Ovary (tissue), 9 donors: ENCODE data around the gene GNB1L. TPM values are rescaled to one million over a fixed set of nuclear protein-coding genes. Genes with fewer than 3 reads are reported as not detected.

Source experiments
- DNase-seq, 5 donors: peaks; one replicate each; pipeline ENCODE4 v3.0.0-alpha.2; 2019 to 2020
- H3K27ac ChIP-seq, 2 donors: fragments of 200-600 bp; one replicate each; pipeline versions ENCODE4 v1.5.1 to v1.8.0; 2019 to 2022
- H3K27me3 ChIP-seq: fragments of 200-600 bp; one replicate; pipeline ENCODE4 v1.8.0; 2022
- H3K36me3 ChIP-seq: fragments of 200-600 bp; sonication (generic); one replicate; pipeline ENCODE4 v1.5.1; 2019
- H3K4me1 ChIP-seq: one replicate; pipeline ENCODE4 v1.8.1; 2013; ENCODE audit warnings: mild to moderate bottlenecking, moderate library complexity; ENCODE audit not compliant: insufficient read depth
- H3K4me3 ChIP-seq: fragments of 200-600 bp; sonication (generic); one replicate; pipeline ENCODE4 v1.5.1; 2017
- H3K9me3 ChIP-seq, 2 donors: fragments of 200-600 bp in 1 of 2; sonication (generic) in 1 of 2; one replicate each; pipeline versions ENCODE4 v1.5.1 to v1.8.1; 2013 to 2019; ENCODE audit warnings: mild to moderate bottlenecking in 1 of 2, moderate library complexity in 1 of 2
- EP300 ChIP-seq: sonication (generic); formaldehyde crosslinking; IDR thresholded peaks from one replicate; pipeline ENCODE4 v1.6.1; 2017; ENCODE audit warnings: antibody characterized with exemption
- POLR2A ChIP-seq: fragments of 450-650 bp; IDR thresholded peaks from one replicate; pipeline ENCODE4 v1.6.1; 2017; ENCODE audit warnings: antibody characterized with exemption, mild to moderate bottlenecking, moderate library complexity
- WGBS, 3 donors: extraction: QIAGEN DNeasy Blood & Tissue Kit in 1 of 3; methylation state at CpG; one replicate each; pipeline versions ENCODE4 v1.1.5 to v1.1.7; 2013 to 2017; 5-methylcytosine and 5-hydroxymethylcytosine counted together
- intact Hi-C, 4 donors: fragments of 100-400 bp; cut with DNase I; formaldehyde crosslinking; loops; one replicate each; pipeline versions ENCODE4 v1.11.0 to v1.15.1; 2022 to 2023
- polyA plus RNA-seq, 2 donors: library from polyadenylated mRNA; stranded (reverse); fragments of 200-250 nt in 1 of 2; fragments of 350-450 nt in 1 of 2; fragmentation: Illumina TruSeq in 1 of 2; extraction: RNeasy Lipid Tissue Mini Kit (QIAGEN cat#74804) in 1 of 2; gene quantifications; one replicate each; pipeline ENCODE4 v1.2.3, GENCODE V29; 2013 to 2014
- total RNA-seq, 7 donors: library from RNA; depleted of rRNA in 2 of 7; stranded (reverse); fragments of >200 nt in 2 of 7; fragmentation: NEBNext Ultra II Directional in 3 of 7; extraction: Animal tissue kit (Norgen Biotek cat#: 25700) in 3 of 7; gene quantifications; one replicate each; pipeline versions ENCODE4 v1.1.0 to v1.2.4, GENCODE V29; 2016 to 2023
- TF ChIP-seq, protein P1 (sequence below), 3 donors: fragments of 450-650 bp in 2 of 3; fragments of 200-600 bp in 1 of 3; IDR thresholded peaks; one replicate each; pipeline versions ENCODE4 v1.5.1 to v1.8.0; 2016 to 2022; ENCODE audit warnings: antibody characterized with exemption in 3 of 3, mild to moderate bottlenecking in 1 of 3
- donor health status: DM: no; HTN: no; CAD: no; lungs with moderate emphysema.
- donor health status: DM: no; HTN: no; CAD: no.
- donor health status: Bipolar disorder and iron deficiency.
- donor health status: DM: yes; HTN: yes; CAD: no.
- donor health status: DM: no; HTN: no; CAD: no.
- donor health status: DM: yes; HTN: yes; CAD: no.

GNB1L gene
- total and polyA plus RNA-seq, 9 donors = 3.1 to 14.9 (median 5.8) TPM; not detected in 1

DNA sequence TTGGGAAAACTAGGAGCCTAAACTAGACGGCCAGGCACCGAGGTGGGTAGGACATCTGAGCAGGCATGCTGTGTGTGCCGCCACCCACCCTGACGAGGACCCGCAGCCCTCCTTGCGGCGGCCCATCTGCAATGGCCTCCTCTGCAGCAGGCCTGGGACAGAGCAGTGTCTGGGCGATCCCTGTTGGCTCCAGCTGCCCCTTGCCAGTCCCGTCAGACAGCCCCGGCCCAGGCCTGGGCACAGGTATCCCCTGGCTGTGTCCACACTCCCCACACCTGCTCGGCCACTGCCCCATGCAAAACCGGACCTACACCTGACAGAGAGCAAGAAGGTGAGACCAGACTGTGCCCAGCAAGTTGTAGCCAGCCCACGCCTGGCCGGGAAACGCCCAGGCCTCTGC, 38.7 kb upstream of the GNB1L start:
- 91 to 94% (median 93%) methylated on average over 11 to 15 of the region's 15 CpGs for WGBS, 3 donors
- intact Hi-C loops = loop anchor here in 1 of 4 donors (5.0 kb wide), 1 partner anchor 41 kb away; the partner anchor contains the start of genes GNB1L and RTL10
- DNase-seq = no peak
- TF ChIP-seq EP300 (no peak), POLR2A (no peak)
- TF ChIP-seq, protein P1, sequence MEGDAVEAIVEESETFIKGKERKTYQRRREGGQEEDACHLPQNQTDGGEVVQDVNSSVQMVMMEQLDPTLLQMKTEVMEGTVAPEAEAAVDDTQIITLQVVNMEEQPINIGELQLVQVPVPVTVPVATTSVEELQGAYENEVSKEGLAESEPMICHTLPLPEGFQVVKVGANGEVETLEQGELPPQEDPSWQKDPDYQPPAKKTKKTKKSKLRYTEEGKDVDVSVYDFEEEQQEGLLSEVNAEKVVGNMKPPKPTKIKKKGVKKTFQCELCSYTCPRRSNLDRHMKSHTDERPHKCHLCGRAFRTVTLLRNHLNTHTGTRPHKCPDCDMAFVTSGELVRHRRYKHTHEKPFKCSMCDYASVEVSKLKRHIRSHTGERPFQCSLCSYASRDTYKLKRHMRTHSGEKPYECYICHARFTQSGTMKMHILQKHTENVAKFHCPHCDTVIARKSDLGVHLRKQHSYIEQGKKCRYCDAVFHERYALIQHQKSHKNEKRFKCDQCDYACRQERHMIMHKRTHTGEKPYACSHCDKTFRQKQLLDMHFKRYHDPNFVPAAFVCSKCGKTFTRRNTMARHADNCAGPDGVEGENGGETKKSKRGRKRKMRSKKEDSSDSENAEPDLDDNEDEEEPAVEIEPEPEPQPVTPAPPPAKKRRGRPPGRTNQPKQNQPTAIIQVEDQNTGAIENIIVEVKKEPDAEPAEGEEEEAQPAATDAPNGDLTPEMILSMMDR (IDR thresholded peaks at IDR 0.05) = no peak
- H3K27me3 ChIP-seq = no peaks in the 10 kb centered on the region
- no peaks in the 10 kb centered on the region for H3K9me3 ChIP-seq
- no peak overlapping the region for H3K4me3 ChIP-seq
- H3K27ac ChIP-seq = no peak overlapping the region
- H3K4me1 ChIP-seq = peaks cover 12% of the 10 kb centered on the region
- H3K36me3 ChIP-seq = no peaks in the 10 kb centered on the region

DNA sequence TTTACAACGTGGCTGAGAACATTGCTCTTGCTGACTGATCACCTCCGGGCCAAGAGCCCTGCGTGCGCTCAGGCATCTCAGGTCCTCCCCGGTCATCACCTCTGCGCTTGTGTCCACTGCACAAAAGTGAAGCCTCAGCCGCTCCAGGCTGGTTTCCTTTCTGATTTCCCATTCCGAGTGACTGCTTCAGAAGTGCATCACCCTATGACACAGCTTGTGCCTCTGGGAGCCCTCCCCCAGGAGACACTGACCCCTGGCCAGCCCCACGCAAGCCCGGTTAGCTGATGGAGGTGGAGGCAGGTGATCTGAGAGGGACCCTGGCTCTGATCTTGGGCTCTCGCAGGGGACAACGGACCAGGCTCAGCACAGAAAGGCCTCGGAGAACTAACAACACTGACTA, 38.3 kb upstream of the GNB1L start:
- intact Hi-C loops = loop anchor here in 1 of 4 donors (5.0 kb wide), 1 partner anchor 41 kb away; the partner anchor contains the start of genes GNB1L and RTL10
- no peak for TF ChIP-seq EP300
- no peak for TF ChIP-seq POLR2A
- TF ChIP-seq, protein P1 (IDR thresholded peaks at IDR 0.05) = no peak
- H3K9me3 ChIP-seq = no peaks in the 10 kb centered on the region
- H3K4me1 ChIP-seq = peaks cover 12% of the 10 kb centered on the region
- no peaks in the 10 kb centered on the region for H3K27me3 ChIP-seq
- no peaks in the 10 kb centered on the region for H3K36me3 ChIP-seq
- no peak overlapping the region for H3K27ac ChIP-seq
- DNase-seq = no peak
- no peak overlapping the region for H3K4me3 ChIP-seq
- WGBS, 3 donors = 60 to 66% (median 61%) methylated on average over 13 of the region's 13 CpGs

DNA sequence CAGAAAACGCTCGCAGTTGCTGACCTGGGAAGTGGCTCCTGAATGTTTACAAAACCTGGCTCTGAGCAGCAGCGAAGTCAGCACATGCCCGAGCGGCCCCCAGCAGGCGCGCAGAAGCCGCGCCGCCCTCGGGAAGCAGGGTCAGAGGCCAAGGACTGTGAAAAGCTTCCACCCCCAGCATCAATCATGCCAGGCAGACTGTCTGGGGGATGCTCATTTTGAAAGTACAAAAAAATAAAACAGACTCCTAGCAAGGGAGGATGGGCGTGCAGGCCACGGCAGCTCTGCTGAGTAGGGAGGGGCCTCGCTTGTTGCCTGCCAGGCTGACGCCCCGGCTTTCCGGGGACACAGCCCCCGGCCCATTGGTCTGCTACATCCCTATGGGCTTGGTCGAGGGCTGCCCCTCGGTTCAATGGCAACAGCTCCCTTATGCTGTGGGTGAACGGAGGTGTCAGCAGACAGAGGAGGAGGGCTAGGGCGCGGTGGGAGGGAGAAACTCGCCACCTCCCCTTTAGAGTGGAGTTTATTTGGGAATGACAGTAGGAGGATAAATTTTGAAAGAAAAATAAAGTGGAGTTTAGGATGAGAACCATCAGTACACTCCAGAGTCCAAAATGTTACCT, 37.7 kb upstream of the GNB1L start:
- peak; percentile 54 to 81 (median 76) for DNase-seq
- peaks cover 12% of the 10 kb centered on the region for H3K4me1 ChIP-seq
- no peaks in the 10 kb centered on the region for H3K9me3 ChIP-seq
- H3K4me3 ChIP-seq = no peak overlapping the region
- H3K27ac ChIP-seq = peak overlapping the region in 1 of 2 donors; percentile 62
- no peak for TF ChIP-seq POLR2A
- no peak for TF ChIP-seq EP300
- TF ChIP-seq, protein P1 (IDR thresholded peaks at IDR 0.05) = no peak
- intact Hi-C loops = loop anchor here in 1 of 4 donors (5.0 kb wide), 1 partner anchor 40 kb away; the partner anchor contains the start of genes GNB1L and RTL10
- 6 to 15% (median 9%) methylated on average over 24 of the region's 24 CpGs for WGBS, 3 donors
- H3K36me3 ChIP-seq = no peaks in the 10 kb centered on the region
- H3K27me3 ChIP-seq = no peaks in the 10 kb centered on the region

DNA sequence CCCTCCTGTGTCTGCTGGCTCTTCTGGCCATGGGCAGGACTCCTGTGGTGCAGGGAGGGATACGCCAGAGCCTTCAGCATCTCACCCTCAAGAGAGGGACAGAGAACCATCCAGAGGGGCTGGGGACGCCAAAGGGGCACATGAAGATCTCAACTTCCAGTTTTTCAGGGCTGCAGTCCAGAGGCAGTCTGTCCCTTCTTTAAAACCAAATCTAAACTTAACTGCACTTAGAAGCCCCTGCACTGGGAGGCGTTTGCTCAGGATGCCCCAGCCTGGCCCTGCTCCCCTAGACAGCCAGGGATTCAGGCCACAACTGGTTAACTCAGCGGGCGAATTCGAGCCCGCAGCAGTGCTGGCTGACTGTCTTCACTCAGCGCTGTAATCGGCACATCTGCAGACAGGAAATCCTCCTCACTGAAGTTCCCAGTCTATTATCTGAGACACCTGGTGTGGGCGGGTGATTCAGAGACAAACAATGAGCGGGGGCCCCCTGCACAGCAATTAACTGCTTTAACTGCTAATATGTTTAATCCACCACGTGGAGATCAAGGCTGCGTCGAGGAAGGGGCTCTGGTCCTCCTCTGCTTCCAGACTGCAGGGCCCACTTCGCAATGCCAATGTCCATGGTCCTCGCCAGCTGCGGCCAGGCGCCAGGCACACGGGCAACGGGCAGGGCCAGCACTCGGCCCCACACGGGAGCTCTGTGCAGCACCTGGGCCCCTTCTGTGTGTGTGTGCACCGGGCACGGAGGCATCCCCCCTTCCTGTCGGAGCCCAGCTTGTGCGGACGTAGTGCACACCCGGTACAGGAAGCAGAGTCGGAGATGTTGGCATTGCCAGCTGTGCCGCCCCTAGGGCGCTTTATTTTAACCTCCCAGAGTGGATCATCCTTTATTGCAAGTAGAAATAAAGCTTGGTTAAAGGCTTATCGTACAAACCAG, 36.9 kb upstream of the GNB1L start:
- Histone ChIP-seq H3K4me3 (no peak overlapping the region), H3K36me3 (no peaks in the 10 kb centered on the region), H3K27me3 (no peaks in the 10 kb centered on the region), H3K4me1 (peaks cover 12% of the 10 kb centered on the region), H3K27ac (peak overlapping the region in 1 of 2 donors; percentile 62), H3K9me3 (no peaks in the 10 kb centered on the region)
- no peak for TF ChIP-seq POLR2A
- TF ChIP-seq EP300 = no peak
- TF ChIP-seq, protein P1 (IDR thresholded peaks at IDR 0.05) = no peak
- DNase-seq = peak in 1 of 5 donors; percentile 52
- WGBS, 3 donors = 17 to 27% (median 17%) methylated on average over 28 to 32 of the region's 32 CpGs
- intact Hi-C loops = loop anchor here in 1 of 4 donors (5.0 kb wide), 1 partner anchor 39 kb away; the partner anchor contains the start of genes GNB1L and RTL10
